ENCODE measurements around the gene TMEM52.
"Not testable (repeated sequence)": the region's sequence is repeated elsewhere in the genome, so short reads cannot be mapped to it uniquely, and the experiment has no call there.

TMEM52 gene

DNA sequence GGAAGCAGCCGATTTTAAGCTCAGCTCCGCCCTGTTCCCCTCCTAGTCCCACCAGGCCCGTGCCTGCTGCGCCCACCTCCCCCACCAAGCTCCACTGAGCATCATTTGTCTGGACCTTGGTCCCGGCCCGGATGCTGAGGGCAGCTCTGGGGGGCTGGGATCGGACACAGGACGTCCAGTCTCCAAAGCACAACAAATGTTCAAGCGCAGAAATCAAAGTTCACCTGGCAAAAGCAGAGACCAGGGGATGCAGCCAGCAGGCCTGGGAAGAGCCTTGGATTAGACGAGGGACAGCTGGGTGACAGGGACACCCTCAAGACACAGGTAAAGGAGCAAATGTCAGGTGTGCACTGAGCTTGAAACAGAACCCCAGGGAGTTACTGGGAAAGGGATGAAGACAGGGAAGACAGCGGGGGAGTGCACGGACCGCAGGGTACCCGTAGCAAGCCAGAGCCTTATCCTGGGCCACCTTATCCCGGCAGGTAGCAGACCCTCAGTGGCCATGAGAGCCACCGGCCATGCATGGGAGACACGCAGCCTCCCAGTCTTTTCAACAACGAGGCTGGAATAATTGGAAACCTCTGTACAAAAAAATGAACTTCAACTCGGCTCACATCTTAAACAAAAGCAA, 22.2 kb upstream of the TMEM52 start:
- ATAC-seq (replicated peaks) (no peak), DNase-seq (no peak)
- H3K36me3 Mint-ChIP-seq: no peaks in the 10 kb centered on the region
- no peak overlapping the region for H3K4me3 Mint-ChIP-seq
- peaks cover 5 to 7% of the 10 kb centered on the region in 2 donors for H3K4me1 Mint-ChIP-seq
- no peak overlapping the region for H3K27ac Mint-ChIP-seq
- H3K9me3 Mint-ChIP-seq: no peaks in the 10 kb centered on the region
- peaks cover 4 to 9% of the 10 kb centered on the region in 2 donors for H3K27me3 Mint-ChIP-seq

DNA sequence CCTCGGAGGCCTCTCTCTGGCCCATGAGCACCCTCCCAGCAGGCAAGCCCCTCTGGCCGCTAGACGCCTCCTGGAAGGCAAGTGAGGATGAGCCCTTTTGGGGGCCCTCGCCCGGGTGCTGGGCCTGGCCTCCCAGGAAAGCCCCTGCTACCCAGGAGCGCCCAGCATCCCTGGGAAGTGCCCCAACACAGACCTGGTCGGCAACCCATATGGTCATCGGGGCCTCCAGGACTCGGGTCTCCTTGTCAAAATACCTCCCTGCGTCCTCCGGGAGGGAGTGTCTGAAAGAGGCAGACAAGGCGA, 21.0 kb upstream of the TMEM52 start:
- Mint-ChIP-seq H3K4me3 (no peak overlapping the region), H3K4me1 (peaks cover 5 to 7% of the 10 kb centered on the region in 2 donors), H3K27ac (no peak overlapping the region), H3K9me3 (no peaks in the 10 kb centered on the region), H3K27me3 (peaks cover 4 to 9% of the 10 kb centered on the region in 2 donors), H3K36me3 (no peaks in the 10 kb centered on the region)
- DNase-seq (no peak), ATAC-seq (replicated peaks) (no peak)

DNA sequence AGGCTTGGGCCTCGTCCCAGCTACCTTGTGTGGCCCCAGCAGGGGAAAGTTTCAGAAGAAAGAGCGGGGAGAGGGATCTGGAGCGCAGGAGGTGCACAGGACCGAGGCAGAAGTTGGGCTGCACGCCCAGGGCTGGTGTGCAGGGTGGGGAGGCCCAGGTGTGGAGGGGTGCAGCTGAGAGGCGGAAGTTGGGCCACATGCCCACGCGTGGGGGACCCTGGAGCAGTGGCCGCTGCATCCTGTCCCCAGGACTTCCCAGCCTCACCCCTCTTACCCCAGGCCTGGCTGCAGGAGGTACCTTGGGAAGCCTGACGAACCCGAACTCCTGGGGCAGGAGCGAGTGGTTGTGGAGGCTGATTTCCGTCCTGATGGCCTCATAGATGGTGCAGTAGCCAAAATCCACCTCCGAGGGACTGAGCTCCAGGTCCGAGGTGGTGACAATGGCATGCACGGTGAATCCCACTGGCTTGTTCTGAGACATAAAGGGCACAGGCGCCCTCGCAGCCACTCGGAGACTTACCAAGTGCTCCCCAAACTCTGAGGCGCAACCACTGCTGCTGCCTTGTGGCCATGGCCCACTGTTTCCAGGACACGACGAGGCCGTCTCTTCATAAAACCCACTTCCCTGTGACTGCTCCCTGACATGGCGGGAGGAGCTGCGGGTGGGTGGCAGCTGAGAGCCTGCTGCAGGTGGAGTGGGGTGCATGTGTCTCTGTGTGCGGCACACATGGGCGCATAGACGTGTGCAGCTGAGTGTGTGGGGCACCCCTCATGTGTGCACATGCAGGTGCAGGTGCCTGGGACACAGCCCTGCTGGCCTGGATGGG, 20.4 kb upstream of the TMEM52 start:
- no peak for DNase-seq
- Mint-ChIP-seq H3K4me3 (no peak overlapping the region), H3K9me3 (peaks cover 2 to 5% of the 10 kb centered on the region in 2 donors), H3K4me1 (peaks cover 5 to 7% of the 10 kb centered on the region in 2 donors), H3K27me3 (peaks cover 4 to 9% of the 10 kb centered on the region in 2 donors), H3K36me3 (no peaks in the 10 kb centered on the region), H3K27ac (no peak overlapping the region)
- ATAC-seq (replicated peaks): no peak

DNA sequence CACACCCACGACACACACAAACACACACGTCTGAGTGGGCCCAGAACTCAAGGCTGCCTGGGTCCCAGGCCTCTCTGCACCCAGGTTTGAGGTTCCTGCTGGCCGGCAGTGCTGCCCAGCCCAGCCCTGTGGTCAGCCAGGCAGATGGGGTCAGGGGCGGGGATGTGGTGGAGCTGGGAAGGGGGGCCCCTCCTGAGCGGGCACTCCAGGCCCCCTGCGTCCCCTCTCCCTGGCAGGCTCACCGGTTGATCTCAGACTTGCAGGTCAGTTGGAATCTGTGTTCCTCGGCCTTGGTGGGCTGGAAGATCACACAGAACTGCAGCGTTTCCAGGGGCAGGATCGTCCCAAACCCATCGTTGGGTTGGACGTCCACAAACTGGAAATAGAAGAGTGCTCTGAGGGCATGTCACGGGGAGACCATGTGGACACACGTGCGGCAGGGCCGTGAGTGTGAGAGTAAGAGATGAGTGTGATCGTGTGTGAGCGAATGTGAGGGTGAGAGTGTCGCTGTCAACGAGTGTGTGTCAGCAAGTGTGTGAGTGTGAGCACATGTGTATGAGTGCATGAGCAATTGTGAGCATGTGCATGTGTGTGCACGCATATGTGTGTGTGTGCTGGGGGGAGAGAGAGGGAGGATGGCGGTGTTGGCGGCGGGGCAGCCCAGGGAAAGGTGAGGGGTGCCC, 19.7 kb upstream of the TMEM52 start:
- H3K4me1 Mint-ChIP-seq: peaks cover 1% of the 10 kb centered on the region in 2 donors
- peaks cover 6 to 11% of the 10 kb centered on the region in 2 donors for H3K9me3 Mint-ChIP-seq
- no peak for ATAC-seq (replicated peaks)
- H3K4me3 Mint-ChIP-seq: no peak overlapping the region
- no peak overlapping the region for H3K27ac Mint-ChIP-seq
- peaks cover 0 to 1% of the 10 kb centered on the region in 2 donors for H3K27me3 Mint-ChIP-seq
- no peaks in the 10 kb centered on the region for H3K36me3 Mint-ChIP-seq
- no peak for DNase-seq

DNA sequence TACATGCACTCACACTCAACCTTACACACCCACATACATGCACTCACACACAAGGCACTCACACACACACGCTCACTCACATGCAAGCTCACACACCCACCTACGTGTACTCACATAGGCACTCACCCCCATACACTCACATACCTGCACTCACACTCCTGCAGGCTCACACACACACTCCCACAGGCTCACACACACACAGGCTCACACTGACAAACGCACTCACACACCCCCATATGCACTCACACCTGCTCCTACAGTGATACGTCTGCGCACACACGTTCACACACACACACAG, 19.1 kb upstream of the TMEM52 start:
- DNase-seq: no peak
- H3K27me3 Mint-ChIP-seq: no peaks in the 10 kb centered on the region

DNA sequence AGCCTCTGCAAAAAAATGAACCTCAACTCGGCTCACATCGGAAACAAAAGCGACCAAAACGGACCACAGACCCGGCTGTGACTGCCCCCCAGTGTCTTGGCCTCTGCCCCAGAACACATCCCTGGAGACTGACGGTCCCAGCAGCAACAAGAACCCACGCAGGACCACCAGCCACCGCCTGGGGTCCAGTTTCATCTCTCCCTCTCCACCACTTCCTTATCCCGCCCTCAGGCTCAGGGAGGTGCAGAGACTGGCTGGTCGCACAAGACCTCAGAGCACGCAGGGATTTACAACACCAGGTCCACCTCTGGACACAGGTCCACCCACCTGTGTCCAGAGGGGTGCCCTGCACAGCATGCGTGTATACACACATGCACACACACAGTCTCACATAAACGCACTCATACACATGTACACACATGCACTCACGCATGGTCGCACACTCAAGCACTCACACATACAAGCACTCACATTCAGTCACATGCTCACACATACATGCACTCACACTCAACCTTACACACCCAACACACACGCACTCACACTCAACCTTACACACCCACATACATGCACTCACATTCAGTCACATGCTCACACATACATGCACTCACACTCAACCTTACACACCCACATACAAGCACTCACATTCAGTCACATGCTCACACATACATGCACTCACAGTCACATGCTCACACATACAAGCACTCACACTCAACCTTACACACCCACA, 18.6 kb upstream of the TMEM52 start:
- H3K4me1 Mint-ChIP-seq: no peaks in the 10 kb centered on the region
- no peaks in the 10 kb centered on the region for H3K27me3 Mint-ChIP-seq
- ATAC-seq (replicated peaks): no peak
- H3K9me3 Mint-ChIP-seq: peaks cover 6 to 11% of the 10 kb centered on the region in 2 donors
- no peaks in the 10 kb centered on the region for H3K36me3 Mint-ChIP-seq
- no peak overlapping the region for H3K27ac Mint-ChIP-seq
- no peak for DNase-seq
- H3K4me3 Mint-ChIP-seq: no peak overlapping the region

More for the DNA sequence above, 19.1 kb upstream of the TMEM52 start:
- Mint-ChIP-seq H3K36me3 (no peaks in the 10 kb centered on the region), H3K4me3 (no peak overlapping the region), H3K4me1 (no peaks in the 10 kb centered on the region), H3K27ac (no peak overlapping the region), H3K9me3 (peaks cover 6 to 11% of the 10 kb centered on the region in 2 donors)
- no peak for ATAC-seq (replicated peaks)

DNA sequence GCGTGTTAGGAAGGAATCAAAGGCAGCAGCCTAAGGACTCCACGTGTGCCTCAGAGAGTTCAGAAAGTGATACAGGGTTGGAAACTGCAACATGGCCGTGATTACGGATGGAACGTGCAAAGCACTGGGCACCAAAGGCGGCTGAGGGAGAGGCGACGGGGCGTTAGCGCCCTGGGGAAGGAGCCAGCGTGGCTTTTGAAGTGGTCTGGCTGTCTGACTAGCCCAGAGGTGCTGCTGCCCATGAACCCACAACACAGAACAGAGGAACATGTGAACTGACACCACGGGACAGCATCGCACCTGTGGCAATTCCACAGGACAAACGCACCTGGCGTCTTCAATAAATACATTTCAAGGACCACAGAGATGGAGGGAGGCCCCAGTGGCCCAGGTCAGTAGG, 18.0 kb upstream of the TMEM52 start:
- Mint-ChIP-seq H3K27me3 (no peaks in the 10 kb centered on the region), H3K36me3 (no peaks in the 10 kb centered on the region), H3K4me3 (no peak overlapping the region), H3K27ac (no peak overlapping the region), H3K4me1 (no peaks in the 10 kb centered on the region), H3K9me3 (peaks cover 6 to 11% of the 10 kb centered on the region in 2 donors)
- DNase-seq (no peak), ATAC-seq (replicated peaks) (no peak)

DNA sequence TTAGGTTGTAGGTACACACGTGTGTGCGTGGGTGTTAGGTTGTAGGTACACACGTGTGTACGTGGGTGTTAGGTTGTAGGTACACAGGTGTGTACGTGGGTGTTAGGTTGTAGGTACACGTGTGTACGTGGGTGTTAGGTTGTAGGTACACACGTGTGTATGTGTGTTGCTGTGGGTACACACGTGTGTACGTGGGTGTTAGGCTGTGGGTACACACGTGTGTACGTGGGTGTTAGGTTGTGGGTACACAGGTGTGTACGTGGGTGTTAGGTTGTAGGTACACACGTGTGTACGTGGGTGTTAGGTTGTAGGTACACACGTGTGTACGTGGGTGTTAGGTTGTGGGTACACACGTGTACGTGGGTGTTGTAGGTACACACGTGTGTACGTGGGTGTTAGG, 15.8 kb upstream of the TMEM52 start:
- not testable (repeated sequence) for H3K27me3 Mint-ChIP-seq; H3K27ac Mint-ChIP-seq; ATAC-seq (replicated peaks); H3K4me3 Mint-ChIP-seq; H3K4me1 Mint-ChIP-seq; H3K36me3 Mint-ChIP-seq; DNase-seq
- H3K9me3 Mint-ChIP-seq: peaks cover 6 to 11% of the 10 kb centered on the region in 2 donors

DNA sequence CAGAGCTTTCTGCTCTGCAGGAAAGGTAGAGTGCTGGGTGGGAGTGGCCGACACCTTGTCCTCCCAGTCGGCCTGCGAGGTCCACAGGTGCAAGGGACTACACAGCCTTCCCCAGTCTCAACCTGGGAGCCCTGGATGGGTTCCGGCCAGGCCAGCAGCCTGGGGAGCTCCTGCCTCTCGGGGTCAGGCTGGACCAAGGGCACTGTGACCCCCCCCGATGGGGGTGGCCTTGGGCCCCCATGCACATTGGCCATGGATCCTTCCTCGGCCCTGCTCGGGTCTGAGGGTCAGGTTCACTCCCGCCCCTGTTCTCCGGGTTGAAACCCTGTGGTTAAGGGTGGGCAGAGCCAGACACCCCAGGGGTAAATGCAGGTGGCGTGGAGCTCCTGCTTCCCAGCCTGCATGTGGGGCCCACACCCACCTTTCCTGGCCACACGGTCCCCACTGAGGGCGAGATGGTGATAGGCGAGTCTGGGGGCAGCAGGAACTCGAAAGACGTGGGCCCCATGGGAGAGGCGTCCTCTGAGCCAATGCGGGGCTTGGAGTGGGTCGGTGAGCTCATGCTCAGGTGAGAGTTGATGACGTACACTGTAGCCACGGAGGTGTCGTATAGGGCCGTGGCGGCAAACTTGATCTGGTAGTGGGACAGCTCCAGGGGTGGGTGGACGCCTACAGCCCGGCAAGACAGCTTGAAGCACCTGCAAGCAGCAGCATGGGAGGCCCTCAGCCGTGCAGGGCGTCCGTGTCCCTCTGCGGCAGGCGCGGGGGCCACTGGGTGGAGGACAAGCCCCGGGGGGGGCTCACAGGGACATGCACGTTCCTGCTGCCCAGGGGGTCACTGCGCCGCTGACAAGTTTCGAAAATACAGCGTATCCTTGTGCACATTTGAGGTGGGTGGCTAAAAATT, 10.8 kb upstream of the TMEM52 start:
- Mint-ChIP-seq H3K36me3 (no peaks in the 10 kb centered on the region), H3K9me3 (peaks cover 5 to 9% of the 10 kb centered on the region in 2 donors), H3K4me3 (no peak overlapping the region), H3K27ac (no peak overlapping the region), H3K4me1 (peaks cover 0 to under 1% of the 10 kb centered on the region in 2 donors), H3K27me3 (peaks cover 11 to 31% of the 10 kb centered on the region in 2 donors)
- ATAC-seq (replicated peaks) (no peak), DNase-seq (no peak)

DNA sequence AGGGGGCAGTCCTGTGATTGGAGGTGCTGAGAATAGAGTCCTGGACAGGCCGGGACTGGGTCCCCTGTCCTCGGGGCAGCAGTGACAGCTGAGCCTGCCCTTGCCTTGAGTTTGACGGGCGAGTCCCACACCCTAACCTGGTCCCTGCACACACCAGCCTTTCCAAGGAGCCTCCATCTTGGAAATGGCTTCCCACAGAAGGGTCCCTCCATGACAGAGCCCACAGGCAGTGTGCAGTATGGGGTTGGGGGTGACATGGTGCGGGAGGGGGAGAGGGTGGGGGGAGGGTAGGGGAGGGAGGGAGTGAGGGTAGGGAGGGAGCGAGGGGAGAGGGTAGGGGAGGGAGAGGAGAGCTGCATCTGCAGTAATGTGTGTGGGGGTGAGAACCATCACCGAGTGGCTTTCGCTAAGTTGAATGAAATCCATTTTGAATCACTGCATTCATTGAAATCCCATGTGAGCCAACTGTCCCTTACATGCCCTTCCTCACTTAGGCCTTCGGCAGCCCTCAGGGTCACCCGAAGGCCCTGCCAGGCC, 10.1 kb upstream of the TMEM52 start:
- Mint-ChIP-seq H3K4me1 (peaks cover 0 to 4% of the 10 kb centered on the region in 2 donors), H3K4me3 (no peak overlapping the region), H3K27me3 (peaks cover 15 to 37% of the 10 kb centered on the region in 2 donors), H3K27ac (no peak overlapping the region), H3K9me3 (peaks cover 2 to 3% of the 10 kb centered on the region in 2 donors), H3K36me3 (no peaks in the 10 kb centered on the region)
- DNase-seq: no peak
- ATAC-seq (replicated peaks): no peak

DNA sequence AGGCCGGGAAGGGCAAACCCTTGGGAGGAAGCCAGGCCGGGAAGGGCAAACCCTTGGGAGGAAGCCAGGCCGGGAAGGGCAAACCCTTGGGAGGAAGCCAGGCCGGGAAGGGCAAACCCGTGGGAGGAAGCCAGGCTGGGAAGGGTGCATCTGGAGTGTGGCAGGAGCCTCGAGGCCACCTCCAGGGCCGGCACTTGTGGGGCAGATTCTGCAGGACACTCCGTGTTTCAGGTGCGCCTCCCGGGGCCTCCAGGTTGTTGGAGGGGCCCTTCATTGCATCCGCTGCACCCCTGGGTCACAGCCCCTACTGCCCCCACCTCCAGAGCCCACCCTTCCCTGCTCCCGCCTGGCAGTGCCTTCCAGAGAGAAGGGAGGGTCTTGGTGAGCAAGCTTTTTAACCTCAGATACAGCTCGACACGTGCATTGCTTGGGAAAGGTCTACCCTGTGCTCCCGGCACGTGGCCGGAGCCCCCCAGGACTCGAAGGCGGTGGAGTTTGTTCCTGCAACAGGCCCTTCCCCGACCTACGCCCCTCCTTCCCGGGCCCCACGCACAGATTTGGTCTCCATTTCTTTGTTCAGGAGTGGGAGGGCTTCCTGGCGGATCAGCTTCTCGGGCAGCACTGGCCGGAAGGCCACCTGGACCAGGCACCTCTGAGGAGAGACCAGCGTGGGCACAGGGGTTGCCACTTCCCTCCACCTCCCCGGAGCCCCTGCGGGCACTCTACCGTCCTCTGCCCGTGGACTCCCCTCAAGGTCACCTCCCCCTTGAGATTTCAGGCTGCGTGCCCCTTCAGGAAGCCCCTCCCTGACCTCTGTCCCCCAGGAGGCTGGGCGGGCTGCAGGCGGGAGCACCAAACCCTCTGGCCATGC, 9.4 kb upstream of the TMEM52 start:
- Mint-ChIP-seq H3K36me3 (no peaks in the 10 kb centered on the region), H3K4me3 (no peak overlapping the region), H3K27me3 (peaks cover 15 to 37% of the 10 kb centered on the region in 2 donors), H3K9me3 (no peaks in the 10 kb centered on the region), H3K27ac (no peak overlapping the region), H3K4me1 (peaks cover 0 to 4% of the 10 kb centered on the region in 2 donors)
- DNase-seq: no peak
- ATAC-seq (replicated peaks): no peak

DNA sequence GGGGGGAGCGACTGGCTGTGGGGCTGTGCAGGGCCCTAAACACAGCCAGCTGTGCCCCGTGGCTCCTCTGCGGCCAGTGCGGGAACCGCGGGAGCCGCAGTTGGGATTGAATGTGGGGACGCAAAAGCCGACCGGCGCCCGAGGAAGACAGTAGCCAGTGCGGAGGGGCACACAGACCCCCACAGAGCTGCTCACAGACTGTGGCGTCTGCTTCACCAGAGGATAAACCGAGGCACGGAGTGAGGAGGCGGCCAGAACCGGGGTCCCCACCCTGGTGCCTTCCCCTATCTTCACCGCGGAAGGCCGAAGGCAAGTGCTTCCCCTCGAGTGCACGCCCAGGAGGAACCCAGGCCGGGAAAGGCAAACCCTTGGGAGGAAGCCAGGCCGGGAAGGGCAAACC, 8.7 kb upstream of the TMEM52 start:
- peaks cover 4 to 5% of the 10 kb centered on the region in 2 donors for H3K4me1 Mint-ChIP-seq
- H3K27me3 Mint-ChIP-seq: peaks cover 15 to 41% of the 10 kb centered on the region in 2 donors
- H3K27ac Mint-ChIP-seq: no peak overlapping the region
- DNase-seq: no peak
- no peaks in the 10 kb centered on the region for H3K9me3 Mint-ChIP-seq
- ATAC-seq (replicated peaks): no peak
- H3K4me3 Mint-ChIP-seq: no peak overlapping the region
- H3K36me3 Mint-ChIP-seq: no peaks in the 10 kb centered on the region
